CD14-positive monocyte (primary cell): Measurements from ENCODE around the gene CCDC88A. TPM values are rescaled to one million over a fixed set of nuclear protein-coding genes. Genes with fewer than 3 reads are reported as not detected.

ENCODE experiments used
- DNase-seq, 3 donors: peaks; one replicate each; pipeline ENCODE4 v3.0.0-alpha.2; 2011 to 2022
- H2AFZ ChIP-seq: 2 replicates; pipeline ENCODE4 v1.6.0; 2012; ENCODE audit warnings: mild to moderate bottlenecking, low read depth, low read length, inconsistent platforms; ENCODE audit not compliant: insufficient read depth, poor library complexity, severe bottlenecking
- H3K27ac ChIP-seq, 2 donors: 1 replicate in 1 of 2; 2 replicates in 1 of 2; pipeline ENCODE4 v1.5.1; 2012 to 2013; ENCODE audit warnings: low read length in 2 of 2, control low read depth in 1 of 2, inconsistent platforms in 1 of 2, low read depth in 1 of 2, mild to moderate bottlenecking in 1 of 2
- H3K27me3 ChIP-seq, 2 donors: one replicate each; pipeline versions ENCODE4 v1.6.0 to v1.6.1; 2011 to 2013; ENCODE audit warnings: low read length in 2 of 2; ENCODE audit not compliant: control insufficient read depth in 2 of 2, insufficient read depth in 2 of 2
- H3K36me3 ChIP-seq, 2 donors: replicated peaks in 1 of 2; 1 replicate in 1 of 2; 2 replicates in 1 of 2; pipeline versions ENCODE4 v1.5.1 to v1.6.1; 2012 to 2013; ENCODE audit warnings: low read length in 2 of 2, control low read depth in 1 of 2, inconsistent platforms in 1 of 2, mild to moderate bottlenecking in 1 of 2; ENCODE audit not compliant: insufficient read depth in 2 of 2, control insufficient read depth in 1 of 2
- H3K4me1 ChIP-seq, 2 donors: 1 replicate in 1 of 2; 2 replicates in 1 of 2; pipeline versions ENCODE4 v1.5.1 to v1.6.1; 2012 to 2013; ENCODE audit warnings: low read length in 2 of 2, control low read depth in 1 of 2, inconsistent platforms in 1 of 2, mild to moderate bottlenecking in 1 of 2, moderate library complexity in 1 of 2; ENCODE audit not compliant: insufficient read depth in 2 of 2, control insufficient read depth in 1 of 2
- H3K4me2 ChIP-seq: replicated peaks from 2 replicates; pipeline ENCODE3; 2012; ENCODE audit warnings: low read length, moderate library complexity, mild to moderate bottlenecking; ENCODE audit not compliant: poor library complexity, severe bottlenecking; ENCODE audit errors: extremely low read depth
- H3K4me3 ChIP-seq, 3 experiments: fragments of 200-600 bp in 1 of 3; sonication (generic) in 1 of 3; replicated peaks in 1 of 3; 1 replicate in 2 of 3; 2 replicates in 1 of 3; pipeline ENCODE4 v1.5.1; 2011 to 2013; ENCODE audit warnings: low read length in 3 of 3, mild to moderate bottlenecking in 3 of 3, control low read depth in 2 of 3, low read depth in 2 of 3, inconsistent platforms in 1 of 3, moderate library complexity in 1 of 3
- H3K79me2 ChIP-seq: 2 replicates; pipeline ENCODE4 v1.6.0; 2012; ENCODE audit warnings: mild to moderate bottlenecking, control low read depth, inconsistent platforms, low read length, moderate library complexity; ENCODE audit not compliant: insufficient read depth
- H3K9ac ChIP-seq: 2 replicates; pipeline ENCODE4 v1.6.0; 2017; ENCODE audit warnings: low read length, mild to moderate bottlenecking; ENCODE audit not compliant: insufficient read depth, poor library complexity, severe bottlenecking
- H3K9me3 ChIP-seq, 2 donors: replicated peaks in 1 of 2; 1 replicate in 1 of 2; 2 replicates in 1 of 2; pipeline versions ENCODE4 v1.5.1 to v1.6.1; 2012 to 2013; ENCODE audit warnings: low read length in 2 of 2, control low read depth in 1 of 2; ENCODE audit not compliant: control insufficient read depth in 1 of 2, insufficient read depth in 1 of 2
- H4K20me1 ChIP-seq: 2 replicates; pipeline ENCODE4 v1.6.0; 2012; ENCODE audit warnings: mild to moderate bottlenecking, low read length, control low read depth, moderate library complexity; ENCODE audit not compliant: insufficient read depth
- H3K27ac Mint-ChIP-seq, 7 donors: one replicate each; pipeline ENCODE4 v1.8.0; 2020; ENCODE audit warnings: mild to moderate bottlenecking in 7 of 7, mixed read lengths in 7 of 7, moderate library complexity in 6 of 7, inconsistent platforms in 2 of 7
- H3K27me3 Mint-ChIP-seq, 3 donors: one replicate each; pipeline ENCODE4 v1.8.0; 2021 to 2022; ENCODE audit warnings: low read depth in 3 of 3, mild to moderate bottlenecking in 3 of 3, mixed read lengths in 3 of 3, moderate library complexity in 3 of 3, inconsistent platforms in 1 of 3
- H3K36me3 Mint-ChIP-seq, 2 donors: one replicate each; pipeline ENCODE4 v1.8.0; 2020; ENCODE audit warnings: mixed read lengths in 2 of 2, inconsistent platforms in 1 of 2, mild to moderate bottlenecking in 1 of 2
- H3K4me1 Mint-ChIP-seq: one replicate; pipeline ENCODE4 v1.8.0; 2020; ENCODE audit warnings: mild to moderate bottlenecking, mixed read lengths
- H3K4me3 Mint-ChIP-seq, 2 donors: one replicate each; pipeline ENCODE4 v1.8.0; 2020; ENCODE audit warnings: mild to moderate bottlenecking in 2 of 2, mixed read lengths in 2 of 2, moderate library complexity in 1 of 2
- H3K9me3 Mint-ChIP-seq, 7 donors: one replicate each; pipeline ENCODE4 v1.8.0; 2020 to 2022; ENCODE audit warnings: mixed read lengths in 7 of 7, mild to moderate bottlenecking in 6 of 7, moderate library complexity in 6 of 7, inconsistent platforms in 2 of 7
- WGBS: methylation state at CpG from one replicate; pipeline ENCODE4 v1.1.5; 2013; ENCODE audit warnings: missing lambda C conversion rate; ENCODE audit not compliant: insufficient coverage; 5-methylcytosine and 5-hydroxymethylcytosine counted together
- intact Hi-C, 2 donors: fragments of 100-400 bp; cut with micrococcal nuclease; formaldehyde crosslinking; loops; one replicate each; pipeline versions ENCODE4 v1.15.0 to v1.15.1; 2023
- polyA plus RNA-seq, 3 donors: library from polyadenylated mRNA; depleted of rRNA in 1 of 3; unstranded in 2 of 3; stranded (reverse) in 1 of 3; fragments of 300-500 nt in 2 of 3; fragments of >200 nt in 1 of 3; fragmentation: Illumina TruSeq in 2 of 3; gene quantifications; 1 replicate in 2 of 3; 2 replicates in 1 of 3; pipeline ENCODE4 v1.2.3, GENCODE V29; 2012 to 2021
- TF ChIP-seq, protein P1 (sequence below): fragments of 200-600 bp; IDR thresholded peaks from one replicate; pipeline ENCODE4 v1.8.0; 2022; ENCODE audit warnings: antibody characterized with exemption, mild to moderate bottlenecking

Gene CCDC88A
- polyA plus RNA-seq, 3 donors = 9.9 to 57.1 (median 17.9) TPM

GRCh38 chr2:55454121-55454520 is 34.5 kb upstream of the CCDC88A start:
- intact Hi-C loops = no loop called here
- Histone ChIP-seq H3K4me2 (no peak overlapping the region), H3K9me3 (no peaks in the 10 kb centered on the region), H3K27ac (no peak overlapping the region), H3K36me3 (no peaks in the 10 kb centered on the region), H2AFZ (no peak overlapping the region), H3K27me3 (no peaks in the 10 kb centered on the region), H3K79me2 (no peaks in the 10 kb centered on the region), H3K9ac (no peak overlapping the region), H4K20me1 (no peaks in the 10 kb centered on the region), H3K4me1 (no peaks in the 10 kb centered on the region), H3K4me3 (no peak overlapping the region)
- Mint-ChIP-seq H3K9me3 (no peaks in the 10 kb centered on the region), H3K27ac (no peak overlapping the region), H3K27me3 (peaks cover 0 to 4% (median 3%) of the 10 kb centered on the region in 3 donors), H3K4me3 (no peak overlapping the region), H3K36me3 (no peaks in the 10 kb centered on the region), H3K4me1 (no peaks in the 10 kb centered on the region)
- 100% methylated on average over 1 of the region's 5 CpGs for WGBS
- DNase-seq = no peak
- TF ChIP-seq, protein P1, sequence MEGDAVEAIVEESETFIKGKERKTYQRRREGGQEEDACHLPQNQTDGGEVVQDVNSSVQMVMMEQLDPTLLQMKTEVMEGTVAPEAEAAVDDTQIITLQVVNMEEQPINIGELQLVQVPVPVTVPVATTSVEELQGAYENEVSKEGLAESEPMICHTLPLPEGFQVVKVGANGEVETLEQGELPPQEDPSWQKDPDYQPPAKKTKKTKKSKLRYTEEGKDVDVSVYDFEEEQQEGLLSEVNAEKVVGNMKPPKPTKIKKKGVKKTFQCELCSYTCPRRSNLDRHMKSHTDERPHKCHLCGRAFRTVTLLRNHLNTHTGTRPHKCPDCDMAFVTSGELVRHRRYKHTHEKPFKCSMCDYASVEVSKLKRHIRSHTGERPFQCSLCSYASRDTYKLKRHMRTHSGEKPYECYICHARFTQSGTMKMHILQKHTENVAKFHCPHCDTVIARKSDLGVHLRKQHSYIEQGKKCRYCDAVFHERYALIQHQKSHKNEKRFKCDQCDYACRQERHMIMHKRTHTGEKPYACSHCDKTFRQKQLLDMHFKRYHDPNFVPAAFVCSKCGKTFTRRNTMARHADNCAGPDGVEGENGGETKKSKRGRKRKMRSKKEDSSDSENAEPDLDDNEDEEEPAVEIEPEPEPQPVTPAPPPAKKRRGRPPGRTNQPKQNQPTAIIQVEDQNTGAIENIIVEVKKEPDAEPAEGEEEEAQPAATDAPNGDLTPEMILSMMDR = no peak

- peaks cover 0 to under 1% (median 0%) of the 10 kb centered on the region in 7 donors for H3K9me3 Mint-ChIP-seq
- DNase-seq = no peak
- H3K36me3 Mint-ChIP-seq = no peaks in the 10 kb centered on the region
- no peaks in the 10 kb centered on the region for H3K4me1 Mint-ChIP-seq
- no peak overlapping the region for H3K4me3 Mint-ChIP-seq
- H3K27me3 Mint-ChIP-seq = peaks cover 0 to 4% (median 3%) of the 10 kb centered on the region in 3 donors
- no peaks in the 10 kb centered on the region for H3K9me3 ChIP-seq
- intact Hi-C loops = no loop called here
- H3K4me1 ChIP-seq = no peaks in the 10 kb centered on the region
- TF ChIP-seq, protein P1 = no peak
- H3K27me3 ChIP-seq = no peaks in the 10 kb centered on the region
- no peak overlapping the region for H3K4me2 ChIP-seq
- no peaks in the 10 kb centered on the region for H3K36me3 ChIP-seq
- H3K79me2 ChIP-seq = no peaks in the 10 kb centered on the region
- H3K4me3 ChIP-seq = no peak overlapping the region
- H2AFZ ChIP-seq = no peak overlapping the region
- H3K9ac ChIP-seq = no peak overlapping the region
- WGBS = 100% methylated on average over 1 of the region's 2 CpGs
- no peak overlapping the region for H3K27ac ChIP-seq
- no peak overlapping the region for H3K27ac Mint-ChIP-seq
- no peaks in the 10 kb centered on the region for H4K20me1 ChIP-seq
Observed at GRCh38 chr2:55452879-55453278, 33.2 kb upstream of the CCDC88A start.
